ENCODE data around the gene PPM1L.

The PPM1L gene

DNA sequence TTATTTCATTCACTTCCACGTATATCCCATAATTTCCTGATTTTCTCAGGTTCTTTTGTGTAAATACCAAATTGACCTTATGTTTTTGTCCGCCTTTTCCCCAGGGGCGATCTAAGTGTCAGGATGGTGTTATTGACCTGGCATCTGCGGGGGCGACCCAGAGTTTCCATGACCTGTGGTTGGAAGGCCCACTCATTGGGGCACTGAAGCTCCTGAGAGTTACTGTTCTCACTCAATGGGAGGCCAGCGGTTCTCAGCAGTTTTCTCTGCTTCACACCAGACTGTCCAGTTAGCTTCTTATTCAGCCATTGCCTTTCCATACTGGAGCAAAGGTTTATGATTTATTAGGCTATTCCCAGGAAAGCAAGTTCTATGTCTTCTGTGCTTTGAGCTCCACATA is 295.8 kb downstream of the PPM1L start:
- Histone ChIP-seq H3K4me2 (ENCODE audit: low read depth, low read length) (no peak overlapping the region), H3K79me2 (ENCODE audit: low read length) (no peaks in the 10 kb centered on the region), H3K27me3 (replicated peaks; ENCODE audit: insufficient read depth, low read length) (no peaks in the 10 kb centered on the region), H2AFZ (ENCODE audit: low read length) (no peak overlapping the region), H3K4me3 (ENCODE audit: low read length) (no peak overlapping the region), H4K20me1 (ENCODE audit: insufficient read depth, low read length) (no peaks in the 10 kb centered on the region), H3K9me3 (replicated peaks; ENCODE audit: insufficient read depth, low read length) (no peaks in the 10 kb centered on the region), H3K9ac (ENCODE audit: low read length) (no peak overlapping the region), H3F3A (ENCODE audit: insufficient read depth, low read length) (no peaks in the 10 kb centered on the region), H3K36me3 (replicated peaks; ENCODE audit: insufficient read depth, low read length) (no peaks in the 10 kb centered on the region), H3K27ac (ENCODE audit: low read length) (no peak overlapping the region), H3K4me1 (ENCODE audit: low read length) (no peaks in the 10 kb centered on the region), H3K9me2 (replicated peaks; ENCODE audit: insufficient read depth, low read length) (no peaks in the 10 kb centered on the region)
- DNase-seq = no peak
- no peak for TF ChIP-seq EZH2phosphoT487 (IDR thresholded peaks at IDR 0.05; ENCODE audit: low read length)
- TF ChIP-seq EZH2 (optimal IDR thresholded peaks at IDR 0.05; ENCODE audit: low read depth, low read length) = no peak

DNA sequence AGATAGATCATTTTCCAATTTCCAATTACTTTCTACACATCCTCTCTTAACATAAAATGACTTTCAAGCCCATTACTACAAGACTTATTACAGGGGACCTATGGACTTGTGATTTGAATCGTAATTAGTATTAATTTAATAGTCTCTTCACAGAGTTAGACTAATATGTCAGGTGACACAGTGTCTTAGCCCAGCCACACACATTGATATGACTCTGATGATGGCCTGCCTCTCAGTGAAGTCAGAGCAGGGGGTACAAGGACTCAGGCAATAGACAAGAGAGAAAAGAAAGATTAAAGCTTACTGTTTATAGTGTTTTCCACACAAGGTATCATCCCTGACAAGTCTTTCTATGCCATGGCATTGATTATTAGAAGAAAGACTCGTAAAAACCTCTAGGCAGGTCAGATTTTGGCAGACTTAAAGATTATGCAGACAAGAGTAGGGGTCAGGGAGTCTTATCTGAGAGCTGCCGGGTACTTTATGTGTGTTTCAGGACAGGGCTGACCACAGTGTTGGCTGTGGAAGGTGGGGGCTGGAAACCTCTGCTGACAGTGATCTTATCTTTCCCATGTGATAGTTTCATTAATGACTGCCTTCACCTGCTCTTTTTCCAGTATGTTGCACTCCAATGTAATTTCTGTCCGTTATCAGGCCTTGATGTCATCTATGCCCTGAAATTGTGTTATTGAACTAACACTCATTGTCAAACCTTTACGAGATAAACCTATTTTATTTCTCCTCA is 299.0 kb downstream of the PPM1L start:
- H3K27ac ChIP-seq (ENCODE audit: low read length) = no peak overlapping the region
- TF ChIP-seq EZH2 (optimal IDR thresholded peaks at IDR 0.05; ENCODE audit: low read depth, low read length) (no peak), EZH2phosphoT487 (IDR thresholded peaks at IDR 0.05; ENCODE audit: low read length) (no peak)
- TF ChIP-seq, protein P1, sequence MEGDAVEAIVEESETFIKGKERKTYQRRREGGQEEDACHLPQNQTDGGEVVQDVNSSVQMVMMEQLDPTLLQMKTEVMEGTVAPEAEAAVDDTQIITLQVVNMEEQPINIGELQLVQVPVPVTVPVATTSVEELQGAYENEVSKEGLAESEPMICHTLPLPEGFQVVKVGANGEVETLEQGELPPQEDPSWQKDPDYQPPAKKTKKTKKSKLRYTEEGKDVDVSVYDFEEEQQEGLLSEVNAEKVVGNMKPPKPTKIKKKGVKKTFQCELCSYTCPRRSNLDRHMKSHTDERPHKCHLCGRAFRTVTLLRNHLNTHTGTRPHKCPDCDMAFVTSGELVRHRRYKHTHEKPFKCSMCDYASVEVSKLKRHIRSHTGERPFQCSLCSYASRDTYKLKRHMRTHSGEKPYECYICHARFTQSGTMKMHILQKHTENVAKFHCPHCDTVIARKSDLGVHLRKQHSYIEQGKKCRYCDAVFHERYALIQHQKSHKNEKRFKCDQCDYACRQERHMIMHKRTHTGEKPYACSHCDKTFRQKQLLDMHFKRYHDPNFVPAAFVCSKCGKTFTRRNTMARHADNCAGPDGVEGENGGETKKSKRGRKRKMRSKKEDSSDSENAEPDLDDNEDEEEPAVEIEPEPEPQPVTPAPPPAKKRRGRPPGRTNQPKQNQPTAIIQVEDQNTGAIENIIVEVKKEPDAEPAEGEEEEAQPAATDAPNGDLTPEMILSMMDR (IDR thresholded peaks at IDR 0.05; ENCODE audit: low read length) = no peak
- no peak overlapping the region for H3K9ac ChIP-seq (ENCODE audit: low read length)
- H3K36me3 ChIP-seq (replicated peaks; ENCODE audit: insufficient read depth, low read length) = no peaks in the 10 kb centered on the region
- H3K9me3 ChIP-seq (replicated peaks; ENCODE audit: insufficient read depth, low read length) = no peaks in the 10 kb centered on the region
- no peaks in the 10 kb centered on the region for H3K4me1 ChIP-seq (ENCODE audit: low read length)
- no peaks in the 10 kb centered on the region for H4K20me1 ChIP-seq (ENCODE audit: insufficient read depth, low read length)
- H3K79me2 ChIP-seq (ENCODE audit: low read length) = no peaks in the 10 kb centered on the region
- H3K4me2 ChIP-seq (ENCODE audit: low read depth, low read length) = no peak overlapping the region
- H3F3A ChIP-seq (ENCODE audit: insufficient read depth, low read length) = no peaks in the 10 kb centered on the region
- H3K27me3 ChIP-seq (replicated peaks; ENCODE audit: insufficient read depth, low read length) = no peaks in the 10 kb centered on the region
- no peaks in the 10 kb centered on the region for H3K9me2 ChIP-seq (replicated peaks; ENCODE audit: insufficient read depth, low read length)
- H2AFZ ChIP-seq (ENCODE audit: low read length) = no peak overlapping the region
- no peak for DNase-seq
- no peak overlapping the region for H3K4me3 ChIP-seq (ENCODE audit: low read length)

GRCh38 chr3:161064413-161064812 is 308.4 kb downstream of the PPM1L start:
- TF ChIP-seq EZH2phosphoT487 (IDR thresholded peaks at IDR 0.05; ENCODE audit: low read length) = no peak
- no peak for TF ChIP-seq EZH2 (optimal IDR thresholded peaks at IDR 0.05; ENCODE audit: low read depth, low read length)
- TF ChIP-seq, protein P1 (IDR thresholded peaks at IDR 0.05; ENCODE audit: low read length) = no peak
- Histone ChIP-seq H3K9me2 (replicated peaks; ENCODE audit: insufficient read depth, low read length) (no peaks in the 10 kb centered on the region), H3K9ac (ENCODE audit: low read length) (no peak overlapping the region)

GRCh38 chr3:161066930-161067329 is 310.9 kb downstream of the PPM1L start:
- TF ChIP-seq, protein P1 (IDR thresholded peaks at IDR 0.05; ENCODE audit: low read length) = no peak
- TF ChIP-seq EZH2 (optimal IDR thresholded peaks at IDR 0.05; ENCODE audit: low read depth, low read length) (no peak), EZH2phosphoT487 (IDR thresholded peaks at IDR 0.05; ENCODE audit: low read length) (no peak)
- Histone ChIP-seq H4K20me1 (ENCODE audit: insufficient read depth, low read length) (no peaks in the 10 kb centered on the region), H3K4me2 (ENCODE audit: low read depth, low read length) (no peak overlapping the region), H3K4me3 (ENCODE audit: low read length) (no peak overlapping the region), H3K27me3 (replicated peaks; ENCODE audit: insufficient read depth, low read length) (no peaks in the 10 kb centered on the region), H3K9ac (ENCODE audit: low read length) (no peak overlapping the region), H3K79me2 (ENCODE audit: low read length) (no peaks in the 10 kb centered on the region), H3F3A (ENCODE audit: insufficient read depth, low read length) (no peaks in the 10 kb centered on the region), H3K9me2 (replicated peaks; ENCODE audit: insufficient read depth, low read length) (no peaks in the 10 kb centered on the region), H3K27ac (ENCODE audit: low read length) (no peak overlapping the region), H3K9me3 (replicated peaks; ENCODE audit: insufficient read depth, low read length) (no peaks in the 10 kb centered on the region), H3K36me3 (replicated peaks; ENCODE audit: insufficient read depth, low read length) (no peaks in the 10 kb centered on the region), H2AFZ (ENCODE audit: low read length) (no peak overlapping the region), H3K4me1 (ENCODE audit: low read length) (peaks cover 9% of the 10 kb centered on the region)
- DNase-seq = no peak

More at GRCh38 chr3:161064413-161064812, 308.4 kb downstream of the PPM1L start:
- no peak overlapping the region for H3K4me3 ChIP-seq (ENCODE audit: low read length)
- no peaks in the 10 kb centered on the region for H3K36me3 ChIP-seq (replicated peaks; ENCODE audit: insufficient read depth, low read length)
- H3K27ac ChIP-seq (ENCODE audit: low read length) = no peak overlapping the region
- H3K9me3 ChIP-seq (replicated peaks; ENCODE audit: insufficient read depth, low read length) = no peaks in the 10 kb centered on the region
- no peaks in the 10 kb centered on the region for H3K79me2 ChIP-seq (ENCODE audit: low read length)
- no peak overlapping the region for H2AFZ ChIP-seq (ENCODE audit: low read length)
- no peaks in the 10 kb centered on the region for H3K27me3 ChIP-seq (replicated peaks; ENCODE audit: insufficient read depth, low read length)
- H3K4me2 ChIP-seq (ENCODE audit: low read depth, low read length) = no peak overlapping the region
- DNase-seq = no peak
- H3K4me1 ChIP-seq (ENCODE audit: low read length) = peaks cover 2% of the 10 kb centered on the region
- H4K20me1 ChIP-seq (ENCODE audit: insufficient read depth, low read length) = no peaks in the 10 kb centered on the region
- no peaks in the 10 kb centered on the region for H3F3A ChIP-seq (ENCODE audit: insufficient read depth, low read length)
